Epithelial cell of proximal tubule (primary cell): ENCODE results near the gene SUPT4H1. TPM values are rescaled to one million over a fixed set of nuclear protein-coding genes. Genes with fewer than 3 reads are reported as not detected.

Experiments
- DNase-seq: peaks from one replicate; pipeline ENCODE4 v3.0.0-alpha.2; 2011; ENCODE audit warnings: low read depth
- H3K4me3 ChIP-seq: 2 replicates; pipeline ENCODE4 v1.5.1; 2011; ENCODE audit warnings: low read depth, mild to moderate bottlenecking, low read length
- CTCF ChIP-seq: conservative IDR thresholded peaks from 2 replicates; pipeline ENCODE4 v1.5.1; 2012; ENCODE audit warnings: low read depth, mild to moderate bottlenecking, low read length
- total RNA-seq: library from RNA; depleted of rRNA; stranded (reverse); fragments of >200 nt; gene quantifications from 2 replicates; pipeline ENCODE4 v1.2.3, GENCODE V29; 2015

SUPT4H1 gene
- total RNA-seq, 1 donor from 2014 or later, result 47.6 TPM

DNA sequence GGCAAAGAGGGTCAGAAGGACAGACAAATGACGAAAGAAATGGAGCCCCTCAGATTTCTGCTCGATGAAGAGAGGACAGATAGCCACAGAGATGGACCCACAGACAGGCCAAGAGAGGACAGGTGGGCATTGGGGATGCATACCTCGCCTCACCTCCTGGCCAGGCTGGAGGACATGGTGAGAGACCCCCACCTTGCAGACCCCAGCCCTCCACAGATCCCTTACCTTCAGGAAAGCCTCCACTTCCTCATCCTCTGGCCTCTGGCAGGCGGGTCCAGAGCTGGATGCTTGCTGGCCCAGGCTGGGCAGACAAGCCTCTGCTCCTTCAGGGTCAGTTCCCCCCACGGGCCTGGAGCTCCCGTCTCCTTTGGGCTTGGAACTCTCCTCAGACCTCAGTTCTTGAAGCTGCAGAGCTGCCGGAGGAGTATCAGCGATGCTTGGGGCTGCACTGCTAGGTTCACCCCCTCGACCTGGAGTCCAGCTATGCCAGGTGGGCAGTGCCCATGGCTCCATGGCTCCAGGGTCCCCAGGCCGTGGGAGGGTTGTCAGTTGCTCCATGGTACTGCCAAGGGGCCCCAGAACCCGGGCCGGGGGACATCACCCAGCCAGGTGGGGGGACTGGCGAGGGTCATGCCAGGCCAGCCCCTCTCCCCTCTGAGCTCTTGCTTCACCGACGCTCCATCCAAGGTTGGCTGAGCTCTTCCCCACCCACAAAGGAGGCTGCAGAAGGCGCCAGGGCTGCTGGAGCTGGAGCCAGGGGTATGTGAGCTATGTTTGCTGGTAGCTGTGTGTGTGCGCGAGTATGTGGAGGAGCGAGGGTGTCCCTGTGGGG, 24.4 kb downstream of the SUPT4H1 start:
- no peak for TF ChIP-seq CTCF
- no peak overlapping the region for H3K4me3 ChIP-seq
- DNase-seq, result no peak

DNA sequence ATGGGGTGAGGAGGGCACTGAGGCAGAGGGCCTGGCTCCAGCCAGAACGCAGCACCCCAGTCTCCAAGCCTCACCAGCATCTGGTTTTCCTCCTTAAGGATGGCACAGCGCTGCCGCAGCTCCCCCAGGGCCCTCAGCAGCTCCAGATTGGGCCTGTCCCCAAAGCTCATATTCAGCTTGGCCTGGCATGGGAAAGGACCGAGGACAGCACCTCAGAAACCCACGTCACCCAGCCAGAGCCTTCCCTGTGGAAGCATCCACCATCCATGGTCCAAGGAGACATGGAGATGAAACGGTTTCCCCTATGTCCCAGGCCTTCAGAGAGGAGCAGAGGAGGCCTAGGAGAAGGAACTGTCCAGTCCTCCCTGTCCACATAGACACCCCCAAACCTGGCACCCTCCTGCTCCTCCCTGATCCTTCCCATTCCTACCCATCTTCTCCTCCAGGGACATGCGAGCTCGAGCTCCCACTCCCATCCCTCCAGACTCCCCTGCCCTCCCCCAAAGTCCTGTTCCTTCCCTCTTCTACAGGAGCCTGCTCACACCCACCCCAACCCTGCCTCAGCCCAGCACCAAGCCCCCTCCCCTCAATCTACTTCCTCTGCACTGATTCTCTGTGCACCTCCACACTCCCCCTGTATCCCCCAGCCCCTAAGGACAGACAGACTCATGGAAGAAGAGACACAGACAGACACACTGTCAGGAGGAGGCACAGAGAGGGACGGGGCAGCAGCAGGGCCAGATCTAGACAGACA, 25.2 kb downstream of the SUPT4H1 start:
- no peak overlapping the region for H3K4me3 ChIP-seq
- DNase-seq, result no peak
- TF ChIP-seq CTCF, result no peak

GRCh38 chr17:58325976-58326468, 26.0 kb downstream of the SUPT4H1 start:
- TF ChIP-seq CTCF, result no peak
- DNase-seq, result no peak

DNA sequence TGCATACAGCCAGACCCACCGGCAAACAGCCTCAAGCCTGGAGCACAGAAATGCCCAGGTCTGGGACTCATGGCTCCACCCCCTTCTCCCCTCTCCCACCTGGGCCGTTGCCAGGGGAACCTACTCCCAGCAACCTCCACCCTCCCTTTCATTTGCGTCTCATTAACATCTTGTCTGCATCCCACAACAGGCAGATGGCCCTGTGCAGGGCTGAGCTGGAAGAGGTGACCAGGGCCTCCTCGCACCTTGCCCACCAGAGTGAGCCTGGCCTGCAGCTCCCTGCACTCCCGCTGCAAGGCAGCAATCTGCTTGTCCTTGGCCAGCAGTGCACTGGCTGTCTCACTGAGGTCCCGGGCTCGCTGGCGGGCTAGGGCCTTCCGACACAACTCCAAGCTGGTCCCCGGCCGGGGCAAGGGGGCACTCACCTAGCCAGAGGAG, 26.7 kb downstream of the SUPT4H1 start:
- DNase-seq, result no peak
- no peak for TF ChIP-seq CTCF
- peak overlapping the region; percentile 56 for H3K4me3 ChIP-seq

More at GRCh38 chr17:58325976-58326468, 26.0 kb downstream of the SUPT4H1 start:
- H3K4me3 ChIP-seq, result no peak overlapping the region

- peak overlapping the region; percentile 56 for H3K4me3 ChIP-seq
- no peak for TF ChIP-seq CTCF
- no peak for DNase-seq
These were observed 27.4 kb downstream of the SUPT4H1 start for GRCh38 chr17:58324409-58325288.

DNA sequence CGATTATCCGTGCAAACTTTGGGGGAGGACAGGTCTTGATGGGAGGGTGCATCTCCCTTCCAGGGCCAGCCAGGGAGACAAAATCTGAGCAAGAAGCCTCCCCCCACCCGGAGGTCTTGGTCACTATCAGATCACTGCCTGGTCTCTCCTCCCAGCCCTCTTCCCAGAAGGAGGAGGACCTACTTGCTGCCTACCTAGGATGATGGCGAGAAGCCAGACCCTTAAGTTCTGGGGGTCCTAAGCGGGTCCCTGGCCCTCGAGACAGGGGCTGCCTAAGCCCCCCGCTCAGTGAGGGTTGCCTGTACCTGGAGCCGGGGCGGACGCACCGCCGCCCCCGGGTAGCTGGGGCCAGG, 28.0 kb downstream of the SUPT4H1 start:
- no peak for DNase-seq
- H3K4me3 ChIP-seq, result peak overlapping the region; percentile 56
- no peak for TF ChIP-seq CTCF
